OCI-M1 (cell line): ENCODE results near the gene RTP4.

Source experiments
- DNase-seq: peaks from one replicate; lab custom pipeline; 2025; lab: John Stamatoyannopoulos, UW

Gene RTP4

GRCh38 chr3:187368251-187369088, at the start of gene RTP4:
TSS of gene RTP4 (plus strand) at chr3:187368385. CDS start at chr3:187368442, 57 bp downstream.
- peak; percentile 77 for DNase-seq

- peak; percentile 66 for DNase-seq
Measured at GRCh38 chr3:187318819-187319616, 49.2 kb upstream of the RTP4 start.

GRCh38 chr3:187319699-187320302, 48.4 kb upstream of the RTP4 start:
- DNase-seq, result peak; percentile 89

GRCh38 chr3:187321766-187322165, 46.4 kb upstream of the RTP4 start:
- DNase-seq, result no peak

DNA sequence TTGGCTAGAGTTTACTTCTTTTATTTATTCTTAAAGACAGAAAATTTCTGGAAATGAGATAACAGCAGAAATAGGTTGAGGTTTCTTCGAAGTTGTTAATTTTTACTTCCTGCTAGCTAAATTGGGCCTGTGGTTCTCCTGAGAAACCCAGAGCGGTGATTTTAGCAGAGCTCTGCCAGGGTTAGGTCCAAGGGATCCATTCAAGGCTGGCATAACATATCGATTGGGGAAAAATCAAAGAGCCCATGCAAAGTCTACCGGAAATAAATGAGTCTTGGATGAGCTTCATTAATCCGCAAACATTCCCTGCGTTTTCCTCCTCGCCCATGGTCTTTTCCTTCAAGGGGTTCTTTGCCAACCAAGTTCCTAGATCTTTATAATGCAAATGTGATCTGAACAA, 45.9 kb upstream of the RTP4 start:
- no peak for DNase-seq

DNA sequence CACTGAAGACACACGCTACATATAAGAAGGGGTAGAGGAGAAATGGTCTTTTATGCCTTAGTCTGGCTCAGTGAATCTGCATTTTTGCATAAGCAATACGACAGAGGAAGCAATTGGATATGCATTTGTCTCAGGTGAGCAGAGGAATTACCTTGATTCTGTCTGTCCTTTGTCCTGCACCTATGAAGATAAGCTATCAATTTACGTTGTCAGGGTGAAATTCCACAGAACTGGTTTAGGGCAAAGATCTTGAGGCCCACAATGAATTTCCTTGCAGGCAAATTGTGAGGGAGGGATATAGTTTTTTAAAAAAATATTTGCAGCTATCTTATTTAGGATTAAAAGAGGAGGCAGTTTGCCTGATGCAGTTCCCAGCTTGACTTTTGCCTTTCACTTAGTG, 45.1 kb upstream of the RTP4 start:
- no peak for DNase-seq

- no peak for DNase-seq
Measured at GRCh38 chr3:187325632-187326031, 42.6 kb upstream of the RTP4 start.

- peak; percentile 7 for DNase-seq
Measured at GRCh38 chr3:187327845-187328244, 40.3 kb upstream of the RTP4 start.

- DNase-seq, result no peak
Measured at GRCh38 chr3:187328691-187329090, 39.5 kb upstream of the RTP4 start.

DNA sequence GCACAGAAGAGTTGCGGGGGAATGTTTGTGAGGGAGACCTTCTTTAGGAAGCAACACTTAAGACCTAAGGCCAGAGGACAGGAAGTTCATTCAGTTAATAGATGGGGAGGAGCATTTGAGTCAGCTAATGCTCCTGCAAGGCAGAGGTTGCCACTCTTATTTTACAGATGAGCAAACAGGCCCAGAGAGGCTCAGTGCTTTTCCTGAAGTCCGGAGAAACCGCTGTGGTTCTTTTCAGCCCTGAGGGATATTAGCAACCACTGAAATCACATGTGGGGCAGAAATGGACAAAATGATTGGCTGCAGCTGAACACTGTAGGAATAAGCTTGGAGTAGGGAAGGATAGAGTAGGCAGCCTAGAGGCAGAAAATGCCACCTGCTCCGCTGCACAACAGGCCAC, 33.3 kb upstream of the RTP4 start:
- no peak for DNase-seq

DNA sequence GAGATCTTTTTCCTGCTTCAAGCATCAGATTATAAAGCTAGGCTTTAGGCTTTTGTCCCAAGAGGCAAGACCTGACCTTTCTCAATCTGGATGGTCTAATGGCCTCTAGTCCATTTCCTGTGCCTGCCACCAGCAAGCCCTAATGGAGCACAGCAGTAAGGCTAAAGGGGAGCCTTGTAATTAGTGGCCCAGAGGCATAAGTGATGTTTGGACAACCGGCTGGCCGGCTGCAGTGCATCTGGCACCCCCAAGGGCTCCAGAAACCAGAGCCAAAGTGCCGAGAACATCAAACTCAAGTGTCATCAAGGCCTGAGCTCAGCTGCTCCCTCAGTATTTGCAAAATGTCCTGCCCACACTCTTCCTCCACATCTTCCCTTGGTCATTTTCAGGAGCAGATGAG, 31.9 kb upstream of the RTP4 start:
- no peak for DNase-seq

- no peak for DNase-seq
Measured at GRCh38 chr3:187340578-187340977, 27.6 kb upstream of the RTP4 start.

- DNase-seq, result no peak
Measured at GRCh38 chr3:187342255-187342654, 25.9 kb upstream of the RTP4 start.

- DNase-seq, result no peak
Measured at GRCh38 chr3:187343670-187344069, 24.5 kb upstream of the RTP4 start.

GRCh38 chr3:187352581-187353575, 15.3 kb upstream of the RTP4 start:
- DNase-seq, result no peak

DNA sequence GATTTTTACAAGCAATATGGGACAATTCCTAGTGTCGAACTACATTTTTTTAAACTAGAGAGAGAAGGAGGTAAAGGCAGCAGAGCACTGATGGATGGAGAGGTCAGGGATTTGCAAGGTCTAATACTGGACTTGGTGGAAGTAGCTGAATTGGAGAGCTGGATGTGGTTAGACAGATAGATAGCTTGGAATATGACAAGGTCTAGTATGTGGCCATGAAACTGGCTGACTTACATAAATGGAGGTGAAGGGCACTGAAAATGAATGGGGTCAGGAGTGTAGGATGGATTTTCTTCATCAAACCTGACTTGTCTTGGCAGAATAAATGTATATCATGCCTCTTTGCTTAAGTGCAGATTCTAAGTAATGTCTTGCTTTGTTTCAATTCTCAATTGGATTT, 10.1 kb upstream of the RTP4 start:
- no peak for DNase-seq

- no peak for DNase-seq
Measured at GRCh38 chr3:187359798-187360486, 8.2 kb upstream of the RTP4 start.

DNA sequence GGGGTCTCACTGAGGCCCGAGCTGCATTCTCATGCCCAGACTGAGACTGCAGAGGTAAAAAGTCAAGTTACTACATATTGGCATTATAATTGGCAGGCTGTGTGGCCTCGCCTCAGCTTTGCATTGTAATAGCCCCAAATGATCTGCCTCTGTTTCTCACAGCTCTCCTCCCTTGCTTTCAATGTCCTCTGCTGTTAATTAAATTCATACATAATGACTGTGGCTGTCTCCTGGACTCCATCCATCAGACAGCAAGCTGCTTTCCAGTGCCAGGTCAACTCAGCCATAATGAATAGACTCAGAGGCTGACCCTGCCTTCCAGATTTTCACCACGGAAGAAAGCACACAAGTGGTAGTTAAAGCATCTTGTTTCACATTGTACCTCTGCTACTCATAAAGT, 7.6 kb upstream of the RTP4 start:
- DNase-seq, result no peak

DNA sequence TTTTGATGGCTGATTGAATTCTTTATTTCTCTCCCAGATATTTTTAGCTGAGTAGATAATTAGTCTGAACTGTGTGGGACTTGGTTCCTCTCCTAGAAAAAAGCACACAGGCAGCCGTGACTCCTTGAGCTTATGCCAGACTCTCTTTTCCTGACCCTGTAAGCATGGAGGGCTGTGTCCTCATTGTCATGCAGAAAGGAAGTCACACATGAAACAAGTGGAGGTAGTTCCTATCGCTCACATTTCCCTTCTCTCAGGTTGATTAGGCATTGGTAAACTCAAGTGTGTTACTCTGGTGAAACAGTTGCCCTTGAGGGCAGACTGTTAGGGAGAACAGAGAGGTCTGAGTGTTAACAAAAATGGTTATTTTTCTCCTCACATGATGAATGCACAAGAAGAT, 6.3 kb upstream of the RTP4 start:
- no peak for DNase-seq

DNA sequence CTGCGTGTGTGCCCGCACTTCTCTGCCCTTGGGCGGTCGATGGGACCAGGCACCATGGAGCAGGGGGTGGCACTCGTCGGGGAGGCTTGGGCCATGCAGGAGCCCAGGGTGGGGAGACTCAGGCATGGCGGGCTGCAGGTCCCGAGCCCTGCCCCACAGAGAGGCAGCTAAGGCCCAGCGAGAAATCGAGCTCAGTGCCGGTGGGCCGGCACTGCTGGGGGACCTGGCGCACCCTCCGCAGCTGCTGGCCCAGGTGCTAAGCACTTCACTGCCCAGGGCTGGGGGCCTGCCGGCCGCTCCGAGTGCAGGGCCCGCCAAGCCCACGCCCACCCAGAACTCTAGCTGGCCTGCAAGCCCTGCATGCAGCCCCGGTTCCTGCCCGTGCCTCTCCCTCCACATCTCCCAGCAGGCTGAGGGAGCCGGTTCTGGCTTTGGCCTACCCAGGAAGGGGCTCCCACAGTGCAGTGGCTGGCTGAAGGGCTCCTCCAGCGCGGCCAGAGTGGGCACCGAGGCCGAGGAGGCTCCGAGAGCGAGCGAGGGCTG, 553 bp upstream of the RTP4 start:
- DNase-seq, result no peak

DNA sequence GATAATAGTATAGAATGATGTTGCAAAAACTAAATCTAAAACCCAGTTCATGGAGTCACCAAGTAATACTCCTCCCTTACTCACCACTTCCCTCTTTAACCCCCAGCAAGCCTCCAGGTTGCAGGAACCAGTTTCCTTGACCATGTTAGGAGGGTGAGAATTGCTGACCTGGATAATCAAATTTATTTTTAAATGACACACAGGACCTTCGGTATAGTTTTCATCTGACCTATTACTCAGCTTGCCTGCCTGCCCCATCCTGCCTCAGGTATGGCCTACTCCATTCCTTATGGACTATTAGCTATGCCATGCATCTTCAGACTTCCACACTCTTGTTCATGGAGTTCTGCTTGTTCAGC, 883 bp downstream of the RTP4 start:
- DNase-seq, result peak; percentile 62
